GM19324 (cell line): ENCODE measurements around the gene ZNF189.

Experiments used
- ATAC-seq: cut with Tn5 transposase; IDR thresholded peaks from one replicate; pipeline ENCODE4 v1.9.1; 2021; ENCODE audit warnings: mild to moderate bottlenecking, moderate library complexity; ENCODE audit not compliant: unreplicated experiment, low FRiP score

The ZNF189 gene

GRCh38 chr9:101417389-101417788 is 18.7 kb downstream of the ZNF189 start:
- no peak for ATAC-seq

- ATAC-seq, result no peak
These were observed 19.3 kb downstream of the ZNF189 start for GRCh38 chr9:101417977-101418376.

GRCh38 chr9:101418518-101419430 is 20.1 kb downstream of the ZNF189 start:
- no peak for ATAC-seq

- no peak for ATAC-seq
These were observed 21.2 kb downstream of the ZNF189 start for GRCh38 chr9:101419863-101420262.

GRCh38 chr9:101421653-101422065 is 23.0 kb downstream of the ZNF189 start:
- ATAC-seq, result no peak

GRCh38 chr9:101427358-101427757 is 28.7 kb downstream of the ZNF189 start:
- ATAC-seq, result no peak

- peak; percentile 65 for ATAC-seq
These were observed 29.5 kb downstream of the ZNF189 start for GRCh38 chr9:101427957-101428655.

- ATAC-seq, result no peak
These were observed 30.3 kb downstream of the ZNF189 start for GRCh38 chr9:101428909-101429308.

GRCh38 chr9:101429736-101430135 is 31.1 kb downstream of the ZNF189 start:
- no peak for ATAC-seq

GRCh38 chr9:101432171-101432570 is 33.5 kb downstream of the ZNF189 start:
- no peak for ATAC-seq

- ATAC-seq, result no peak
These were observed 34.1 kb downstream of the ZNF189 start for GRCh38 chr9:101432740-101433139.

- ATAC-seq, result no peak
These were observed 34.6 kb downstream of the ZNF189 start for GRCh38 chr9:101433229-101433628.

GRCh38 chr9:101434998-101435397 is 36.3 kb downstream of the ZNF189 start:
- ATAC-seq, result no peak

- no peak for ATAC-seq
These were observed 37.0 kb downstream of the ZNF189 start, which contains the start of gene ALDOB for GRCh38 chr9:101435601-101436079. Gene ALDOB, minus strand, starts transcription at chr9:101435774. Its CDS starts 4,887 bp downstream, at chr9:101430887.

- ATAC-seq, result no peak
These were observed 39.2 kb downstream of the ZNF189 start for GRCh38 chr9:101437806-101438232.

GRCh38 chr9:101438523-101438922 is 39.9 kb downstream of the ZNF189 start:
- no peak for ATAC-seq

GRCh38 chr9:101440714-101441230 is 42.1 kb downstream of the ZNF189 start:
- no peak for ATAC-seq

GRCh38 chr9:101442318-101442717 is 43.7 kb downstream of the ZNF189 start:
- ATAC-seq, result no peak

- no peak for ATAC-seq
These were observed 44.1 kb downstream of the ZNF189 start for GRCh38 chr9:101442736-101443135.

- no peak for ATAC-seq
These were observed 44.7 kb downstream of the ZNF189 start for GRCh38 chr9:101443364-101443771.
